Measurements from ENCODE around the gene CHRM2. TPM values are rescaled to one million over a fixed set of nuclear protein-coding genes. Genes with fewer than 3 reads are reported as not detected.

CHRM2 gene
- total RNA-seq, 2 experiments from 2014 or later = not detected

DNA sequence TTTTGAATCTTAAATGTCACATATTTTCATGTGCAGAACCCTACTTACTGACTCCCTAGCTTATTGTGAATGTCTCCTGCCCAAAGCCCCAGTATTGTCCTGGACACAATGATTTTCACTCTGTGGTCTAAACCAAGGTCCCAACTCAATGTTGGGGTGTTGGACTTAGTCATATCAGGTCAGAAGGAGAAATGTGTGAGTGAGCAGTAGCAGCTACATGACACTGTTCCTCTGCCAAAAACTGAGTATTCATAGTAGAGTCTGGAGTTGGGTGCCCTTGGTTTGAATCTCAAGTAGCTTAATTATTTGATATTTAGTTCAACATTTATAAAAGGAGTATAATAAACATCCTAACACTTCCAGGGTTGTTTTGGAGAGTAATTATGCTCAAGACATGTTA, 141.0 kb downstream of the CHRM2 start:
- no peaks in the 10 kb centered on the region for H3K4me1 Mint-ChIP-seq
- no peak overlapping the region for H3K4me3 Mint-ChIP-seq
- H3K36me3 Mint-ChIP-seq = no peaks in the 10 kb centered on the region

DNA sequence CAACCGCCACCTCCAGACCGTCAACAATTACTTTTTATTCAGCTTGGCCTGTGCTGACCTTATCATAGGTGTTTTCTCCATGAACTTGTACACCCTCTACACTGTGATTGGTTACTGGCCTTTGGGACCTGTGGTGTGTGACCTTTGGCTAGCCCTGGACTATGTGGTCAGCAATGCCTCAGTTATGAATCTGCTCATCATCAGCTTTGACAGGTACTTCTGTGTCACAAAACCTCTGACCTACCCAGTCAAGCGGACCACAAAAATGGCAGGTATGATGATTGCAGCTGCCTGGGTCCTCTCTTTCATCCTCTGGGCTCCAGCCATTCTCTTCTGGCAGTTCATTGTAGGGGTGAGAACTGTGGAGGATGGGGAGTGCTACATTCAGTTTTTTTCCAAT, 146.6 kb downstream of the CHRM2 start:
- H3K4me1 Mint-ChIP-seq = no peaks in the 10 kb centered on the region
- H3K27me3 Mint-ChIP-seq = no peaks in the 10 kb centered on the region
- H3K9me3 Mint-ChIP-seq = no peaks in the 10 kb centered on the region
- no peak for DNase-seq
- no peaks in the 10 kb centered on the region for H3K36me3 Mint-ChIP-seq
- H3K27ac Mint-ChIP-seq = no peak overlapping the region
- no peak overlapping the region for H3K4me3 Mint-ChIP-seq

More for the DNA sequence above, 141.0 kb downstream of the CHRM2 start:
- no peak for DNase-seq
- Mint-ChIP-seq H3K27ac (no peak overlapping the region), H3K9me3 (no peaks in the 10 kb centered on the region), H3K27me3 (no peaks in the 10 kb centered on the region)

DNA sequence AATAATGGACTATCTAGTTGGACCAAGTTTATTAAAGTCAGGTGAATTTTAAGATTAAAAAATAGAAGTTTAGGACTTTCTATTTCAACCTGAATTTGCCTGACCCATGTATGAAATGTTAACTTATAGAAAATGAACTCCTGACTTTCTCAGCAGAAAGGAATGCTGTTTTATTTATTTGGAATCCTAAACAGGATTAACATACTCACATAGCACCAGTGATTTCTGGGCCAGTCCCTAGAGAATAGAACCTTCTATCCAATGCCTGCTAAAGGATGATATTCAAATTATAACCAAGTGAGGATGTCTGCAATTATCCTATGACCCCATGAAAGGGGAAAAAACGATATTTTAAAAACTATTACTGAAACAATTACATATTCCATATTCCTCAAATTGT, 148.8 kb downstream of the CHRM2 start:
- H3K4me1 Mint-ChIP-seq = no peaks in the 10 kb centered on the region
- H3K36me3 Mint-ChIP-seq = no peaks in the 10 kb centered on the region
- no peak overlapping the region for H3K27ac Mint-ChIP-seq
- H3K4me3 Mint-ChIP-seq = no peak overlapping the region
- no peak for DNase-seq
- H3K27me3 Mint-ChIP-seq = no peaks in the 10 kb centered on the region
- no peaks in the 10 kb centered on the region for H3K9me3 Mint-ChIP-seq

DNA sequence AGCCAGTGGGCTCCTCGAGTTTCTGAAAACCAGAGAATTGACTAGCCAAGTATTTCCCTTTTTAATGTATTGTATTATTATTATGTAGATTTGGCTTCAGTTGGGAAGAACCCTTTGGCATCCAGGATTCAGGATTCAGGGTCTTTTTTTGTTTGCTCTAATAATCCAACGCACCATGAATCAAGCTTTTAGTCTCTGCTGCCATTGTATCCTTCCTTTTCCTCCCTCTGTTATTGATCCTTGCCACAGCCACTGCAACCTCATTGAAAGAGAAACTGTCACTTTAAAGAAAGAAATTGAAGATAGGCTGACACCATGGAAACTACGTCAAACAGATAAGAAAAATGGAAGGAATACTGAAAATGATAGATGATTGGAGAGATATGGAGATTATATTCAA, 150.0 kb downstream of the CHRM2 start:
- no peaks in the 10 kb centered on the region for H3K27me3 Mint-ChIP-seq
- H3K27ac Mint-ChIP-seq = no peak overlapping the region
- H3K9me3 Mint-ChIP-seq = no peaks in the 10 kb centered on the region
- no peak overlapping the region for H3K4me3 Mint-ChIP-seq
- no peaks in the 10 kb centered on the region for H3K4me1 Mint-ChIP-seq
- DNase-seq = no peak
- H3K36me3 Mint-ChIP-seq = no peaks in the 10 kb centered on the region

DNA sequence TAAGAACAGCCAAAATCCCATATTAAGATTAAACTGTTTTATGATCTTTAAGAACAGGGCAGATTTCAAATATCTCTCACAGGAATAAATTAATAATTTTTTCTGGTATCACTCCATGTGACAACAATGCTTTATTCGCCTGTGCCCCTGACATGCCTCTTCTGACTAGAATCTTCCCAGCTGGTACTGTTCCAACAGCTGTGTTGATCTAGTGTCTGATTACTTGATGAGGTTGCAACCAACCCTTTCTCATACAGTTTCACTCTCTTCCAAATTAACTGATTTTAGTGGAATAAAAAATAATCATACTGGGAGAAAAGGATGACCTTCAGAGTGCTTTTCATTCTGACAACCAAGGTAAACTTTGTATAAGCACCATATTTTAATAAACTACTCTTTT, 151.9 kb downstream of the CHRM2 start:
- Mint-ChIP-seq H3K4me1 (no peaks in the 10 kb centered on the region), H3K27me3 (no peaks in the 10 kb centered on the region), H3K36me3 (no peaks in the 10 kb centered on the region), H3K27ac (no peak overlapping the region), H3K9me3 (no peaks in the 10 kb centered on the region), H3K4me3 (no peak overlapping the region)
- DNase-seq = no peak

DNA sequence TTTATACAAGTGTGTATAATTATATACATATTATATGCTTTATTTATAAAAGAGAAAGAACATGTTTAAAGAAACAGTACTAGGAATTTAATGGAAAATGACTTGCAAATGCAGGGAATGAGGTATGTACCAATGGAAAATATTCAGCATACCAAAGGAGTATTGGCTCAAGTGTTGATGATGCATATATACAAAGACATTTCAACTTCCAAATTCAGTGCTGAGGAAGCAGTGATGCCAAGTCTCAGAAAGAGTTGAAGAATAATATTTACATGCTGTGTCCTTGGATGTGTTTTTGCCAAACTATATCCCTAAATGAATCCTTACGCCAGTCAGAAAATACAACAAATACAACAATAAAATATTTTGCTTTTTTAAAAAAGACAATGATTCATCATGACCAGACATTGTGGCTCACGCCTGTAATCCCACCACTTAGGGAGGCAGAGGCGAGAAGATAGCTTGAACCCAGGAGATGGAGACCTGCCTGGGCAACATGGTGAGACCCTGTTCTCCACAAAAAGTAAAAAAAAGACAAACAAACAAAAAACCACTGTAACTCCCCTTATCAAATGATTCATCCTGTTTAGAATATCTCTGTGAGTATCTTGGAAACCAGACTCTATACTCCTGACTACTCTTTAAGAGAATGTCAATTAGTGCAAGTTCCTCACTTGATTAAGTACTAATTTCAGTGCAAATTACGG, 157.2 kb downstream of the CHRM2 start:
- Mint-ChIP-seq H3K36me3 (no peaks in the 10 kb centered on the region), H3K9me3 (no peaks in the 10 kb centered on the region), H3K27ac (no peak overlapping the region), H3K27me3 (no peaks in the 10 kb centered on the region), H3K4me1 (no peaks in the 10 kb centered on the region), H3K4me3 (no peak overlapping the region)
- DNase-seq = no peak

DNA sequence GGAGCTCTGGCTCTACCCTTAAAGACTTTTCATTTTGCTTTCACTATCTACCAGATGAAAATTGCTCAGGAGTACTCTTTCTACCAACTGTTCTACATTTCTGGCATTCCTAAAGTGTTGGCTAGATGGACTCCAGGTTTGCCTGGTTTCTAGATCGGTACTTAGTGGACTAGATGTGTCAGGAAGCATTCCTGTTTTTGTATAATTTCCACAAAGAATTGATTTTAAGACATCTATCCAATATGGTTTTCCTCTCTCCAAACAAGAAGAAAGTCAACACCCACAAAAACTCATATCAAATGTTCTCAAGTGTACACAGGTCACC, 157.7 kb downstream of the CHRM2 start:
- Mint-ChIP-seq H3K4me1 (no peaks in the 10 kb centered on the region), H3K27me3 (no peaks in the 10 kb centered on the region), H3K4me3 (no peak overlapping the region), H3K27ac (no peak overlapping the region), H3K9me3 (no peaks in the 10 kb centered on the region), H3K36me3 (no peaks in the 10 kb centered on the region)
- no peak for DNase-seq

DNA sequence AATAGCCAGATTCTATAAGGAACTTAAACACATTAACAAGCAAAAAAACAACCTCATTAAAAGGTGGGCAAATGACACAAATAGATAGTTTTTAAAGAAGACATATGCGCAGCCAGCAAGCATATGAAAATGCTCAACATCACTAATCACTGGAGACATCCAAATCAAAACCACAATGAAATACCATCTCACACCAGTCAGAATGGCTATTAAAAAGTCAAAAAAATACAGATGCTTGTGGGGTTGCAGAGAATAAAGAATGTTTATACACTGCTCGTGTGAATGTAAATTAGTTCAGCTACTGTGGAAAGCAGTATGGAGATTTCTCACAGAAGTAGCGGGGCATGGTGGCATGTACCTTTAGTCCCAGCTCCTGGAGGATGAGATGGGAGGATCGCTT, 164.0 kb downstream of the CHRM2 start:
- H3K4me1 Mint-ChIP-seq = no peaks in the 10 kb centered on the region
- H3K36me3 Mint-ChIP-seq = no peaks in the 10 kb centered on the region
- DNase-seq = no peak
- H3K27me3 Mint-ChIP-seq = no peaks in the 10 kb centered on the region
- H3K9me3 Mint-ChIP-seq = peaks cover 6% of the 10 kb centered on the region
- no peak overlapping the region for H3K27ac Mint-ChIP-seq
- no peak overlapping the region for H3K4me3 Mint-ChIP-seq

DNA sequence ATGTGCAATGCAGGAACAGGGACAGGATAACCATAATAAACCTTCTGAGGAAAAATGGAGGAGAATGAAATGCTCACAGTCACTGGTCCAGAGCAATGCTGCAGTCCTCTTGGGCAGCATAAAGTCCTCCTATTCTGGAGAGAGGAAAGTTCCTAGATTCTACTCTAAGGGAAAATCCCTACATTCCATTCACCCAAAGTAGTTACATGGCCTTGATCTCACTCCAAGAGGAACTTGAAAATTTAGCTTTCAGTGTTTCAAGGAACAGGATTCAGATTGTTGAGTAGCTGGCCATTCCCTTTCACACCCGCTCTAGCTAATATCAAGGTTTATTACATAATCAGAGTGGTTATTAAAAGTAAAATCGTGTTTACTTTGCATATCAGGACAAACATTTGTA, 168.3 kb downstream of the CHRM2 start:
- Mint-ChIP-seq H3K36me3 (no peaks in the 10 kb centered on the region), H3K4me1 (no peaks in the 10 kb centered on the region), H3K27ac (no peak overlapping the region), H3K27me3 (no peaks in the 10 kb centered on the region), H3K4me3 (no peak overlapping the region), H3K9me3 (peaks cover 6% of the 10 kb centered on the region)
- DNase-seq = no peak

DNA sequence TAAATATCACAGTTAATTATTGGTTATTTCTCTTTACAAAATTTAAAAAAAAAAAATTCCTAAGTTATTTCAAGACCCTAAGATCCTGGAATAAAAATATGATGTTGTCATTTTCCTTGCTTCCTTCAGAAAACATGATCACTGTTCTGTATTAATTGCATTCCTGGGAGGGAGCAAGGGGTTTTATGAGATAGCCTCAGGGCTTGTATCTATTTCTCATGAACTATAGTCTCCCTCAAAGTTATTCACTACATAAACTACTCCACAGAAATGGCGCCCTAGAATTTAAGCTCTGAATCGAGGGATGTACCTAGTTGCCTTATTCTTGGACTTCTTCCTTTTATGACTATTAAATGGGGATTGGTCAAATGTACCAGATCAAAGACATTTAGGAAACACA, 170.3 kb downstream of the CHRM2 start:
- peaks cover 4% of the 10 kb centered on the region for H3K9me3 Mint-ChIP-seq
- DNase-seq = no peak
- no peaks in the 10 kb centered on the region for H3K27me3 Mint-ChIP-seq
- no peak overlapping the region for H3K4me3 Mint-ChIP-seq
- H3K36me3 Mint-ChIP-seq = no peaks in the 10 kb centered on the region
- H3K4me1 Mint-ChIP-seq = no peaks in the 10 kb centered on the region
- H3K27ac Mint-ChIP-seq = no peak overlapping the region

DNA sequence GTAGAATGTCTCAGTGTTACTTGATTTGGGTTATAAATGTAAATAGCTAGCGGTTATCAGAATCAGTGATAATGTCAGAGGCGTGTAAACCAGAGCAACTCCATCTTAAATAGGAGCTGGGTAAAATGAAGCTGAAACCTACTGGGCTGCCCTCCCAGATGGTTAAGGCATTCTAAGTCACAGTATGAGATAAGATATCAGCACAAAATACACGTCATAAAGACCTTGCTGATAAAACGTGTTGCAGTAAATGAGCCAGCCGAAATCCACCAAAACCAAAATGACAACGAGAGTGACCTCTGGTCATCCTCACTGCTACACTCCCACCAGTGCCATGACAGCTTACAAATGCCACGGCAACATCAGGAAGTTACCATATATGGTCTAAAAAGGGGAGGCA, 172.3 kb downstream of the CHRM2 start:
- H3K4me3 Mint-ChIP-seq = no peak overlapping the region

DNA sequence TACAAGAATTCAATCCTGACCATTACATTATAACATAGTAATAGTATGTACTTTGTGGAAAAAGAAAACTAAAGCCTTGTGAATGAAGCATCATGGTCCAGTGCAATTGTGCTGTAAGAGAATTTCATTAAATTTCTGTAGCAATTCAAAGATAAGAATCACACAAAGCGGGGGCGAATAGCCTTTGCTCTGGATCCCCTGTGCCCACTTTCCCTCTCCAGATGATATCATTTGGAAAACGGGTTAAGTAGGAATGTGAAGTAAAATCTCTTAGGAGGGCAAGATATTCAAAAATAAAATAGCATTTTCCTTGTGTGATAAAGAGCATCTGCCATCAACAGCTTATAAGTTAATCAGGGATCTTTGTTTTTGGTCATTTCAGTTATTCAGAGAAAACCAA, 177.1 kb downstream of the CHRM2 start:
- H3K36me3 Mint-ChIP-seq = no peaks in the 10 kb centered on the region
- no peak for DNase-seq
- no peak overlapping the region for H3K4me3 Mint-ChIP-seq
- H3K27me3 Mint-ChIP-seq = no peaks in the 10 kb centered on the region
- H3K4me1 Mint-ChIP-seq = no peaks in the 10 kb centered on the region
- H3K27ac Mint-ChIP-seq = no peak overlapping the region
- H3K9me3 Mint-ChIP-seq = no peaks in the 10 kb centered on the region

More for the DNA sequence above, 172.3 kb downstream of the CHRM2 start:
- Mint-ChIP-seq H3K27me3 (no peaks in the 10 kb centered on the region), H3K4me1 (no peaks in the 10 kb centered on the region), H3K27ac (no peak overlapping the region), H3K9me3 (peaks cover 2% of the 10 kb centered on the region), H3K36me3 (no peaks in the 10 kb centered on the region)
- DNase-seq = no peak

DNA sequence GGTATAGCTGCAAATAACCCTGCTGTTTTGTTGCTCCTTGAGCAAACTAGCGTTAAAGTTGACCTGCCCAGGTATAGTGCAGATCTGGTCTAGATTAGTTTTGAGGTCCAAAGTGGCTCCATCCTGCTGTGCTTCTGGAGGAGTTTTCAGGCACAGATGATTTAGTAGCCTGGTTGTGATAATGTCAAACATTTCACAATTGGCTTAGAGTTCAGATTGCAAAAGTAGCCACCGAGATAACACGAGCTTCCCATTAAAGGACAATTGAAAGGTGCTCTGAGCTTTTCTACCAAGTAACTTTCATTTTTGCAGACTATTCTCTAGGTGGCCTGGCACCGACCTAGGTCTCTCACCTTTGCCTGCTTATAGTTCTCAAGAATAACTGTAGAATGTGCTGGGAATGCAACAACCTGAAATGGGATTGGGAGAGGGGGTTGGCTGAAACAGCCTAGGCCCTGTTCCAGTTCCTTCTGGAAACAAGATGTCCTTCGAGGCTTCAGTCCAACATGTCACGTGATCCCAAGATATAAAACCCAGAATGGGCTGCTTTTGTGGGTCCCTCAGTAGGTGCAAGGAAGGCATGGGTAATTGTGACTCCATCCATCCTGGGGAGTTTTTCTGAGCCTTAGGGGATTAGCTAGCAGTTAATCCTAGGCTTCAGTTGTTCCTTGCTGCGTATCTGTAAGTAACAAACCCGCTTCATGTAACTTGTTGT, 201.0 kb downstream of the CHRM2 start:
- DNase-seq = no peak
- peaks cover 5% of the 10 kb centered on the region for H3K9me3 Mint-ChIP-seq
- H3K27me3 Mint-ChIP-seq = no peaks in the 10 kb centered on the region
- H3K4me1 Mint-ChIP-seq = no peaks in the 10 kb centered on the region
- H3K4me3 Mint-ChIP-seq = no peak overlapping the region
- H3K27ac Mint-ChIP-seq = no peak overlapping the region
- no peaks in the 10 kb centered on the region for H3K36me3 Mint-ChIP-seq

Data from activated naive CD8-positive, alpha-beta T cell treated with anti-CD3 and anti-CD28 coated beads for 36 hours (primary cell).